Retinal pigment epithelial cell (primary cell): ENCODE data around the gene SCARB1.

Source experiments
- DNase-seq: peaks from one replicate; pipeline ENCODE4 v3.0.0-alpha.2; 2010; ENCODE audit warnings: low read depth
- H3K4me3 ChIP-seq: 2 replicates; pipeline ENCODE4 v1.5.1; 2011; ENCODE audit warnings: mild to moderate bottlenecking, low read length, control low read depth, moderate library complexity
- TF ChIP-seq, protein P1 (sequence below): conservative IDR thresholded peaks from 2 replicates; pipeline ENCODE4 v1.5.1; 2011; ENCODE audit warnings: low read depth, low read length, control low read depth, inconsistent platforms

SCARB1 gene

DNA sequence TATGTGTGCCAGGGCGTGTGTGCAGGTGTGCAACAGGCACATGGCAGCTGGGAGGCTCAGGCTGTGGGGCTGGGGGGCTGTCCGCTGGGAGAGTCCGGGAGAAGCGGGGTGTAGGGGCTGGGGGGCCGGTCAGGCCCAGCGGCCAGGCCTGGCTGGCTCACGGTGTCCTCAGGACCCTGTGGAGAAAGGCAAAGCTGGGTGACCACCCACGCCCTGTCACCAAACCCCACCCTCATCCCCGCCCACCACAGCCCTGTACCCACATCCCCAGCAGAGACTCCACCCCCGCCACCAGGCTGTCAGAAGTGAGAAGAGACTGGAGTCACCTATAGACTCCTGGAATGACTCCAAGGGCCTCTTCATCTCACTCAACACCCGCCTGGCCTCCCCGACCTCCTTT, 85.3 kb downstream of the SCARB1 start:
- TF ChIP-seq, protein P1, sequence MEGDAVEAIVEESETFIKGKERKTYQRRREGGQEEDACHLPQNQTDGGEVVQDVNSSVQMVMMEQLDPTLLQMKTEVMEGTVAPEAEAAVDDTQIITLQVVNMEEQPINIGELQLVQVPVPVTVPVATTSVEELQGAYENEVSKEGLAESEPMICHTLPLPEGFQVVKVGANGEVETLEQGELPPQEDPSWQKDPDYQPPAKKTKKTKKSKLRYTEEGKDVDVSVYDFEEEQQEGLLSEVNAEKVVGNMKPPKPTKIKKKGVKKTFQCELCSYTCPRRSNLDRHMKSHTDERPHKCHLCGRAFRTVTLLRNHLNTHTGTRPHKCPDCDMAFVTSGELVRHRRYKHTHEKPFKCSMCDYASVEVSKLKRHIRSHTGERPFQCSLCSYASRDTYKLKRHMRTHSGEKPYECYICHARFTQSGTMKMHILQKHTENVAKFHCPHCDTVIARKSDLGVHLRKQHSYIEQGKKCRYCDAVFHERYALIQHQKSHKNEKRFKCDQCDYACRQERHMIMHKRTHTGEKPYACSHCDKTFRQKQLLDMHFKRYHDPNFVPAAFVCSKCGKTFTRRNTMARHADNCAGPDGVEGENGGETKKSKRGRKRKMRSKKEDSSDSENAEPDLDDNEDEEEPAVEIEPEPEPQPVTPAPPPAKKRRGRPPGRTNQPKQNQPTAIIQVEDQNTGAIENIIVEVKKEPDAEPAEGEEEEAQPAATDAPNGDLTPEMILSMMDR: no peak
- no peak for DNase-seq
- no peak overlapping the region for H3K4me3 ChIP-seq

DNA sequence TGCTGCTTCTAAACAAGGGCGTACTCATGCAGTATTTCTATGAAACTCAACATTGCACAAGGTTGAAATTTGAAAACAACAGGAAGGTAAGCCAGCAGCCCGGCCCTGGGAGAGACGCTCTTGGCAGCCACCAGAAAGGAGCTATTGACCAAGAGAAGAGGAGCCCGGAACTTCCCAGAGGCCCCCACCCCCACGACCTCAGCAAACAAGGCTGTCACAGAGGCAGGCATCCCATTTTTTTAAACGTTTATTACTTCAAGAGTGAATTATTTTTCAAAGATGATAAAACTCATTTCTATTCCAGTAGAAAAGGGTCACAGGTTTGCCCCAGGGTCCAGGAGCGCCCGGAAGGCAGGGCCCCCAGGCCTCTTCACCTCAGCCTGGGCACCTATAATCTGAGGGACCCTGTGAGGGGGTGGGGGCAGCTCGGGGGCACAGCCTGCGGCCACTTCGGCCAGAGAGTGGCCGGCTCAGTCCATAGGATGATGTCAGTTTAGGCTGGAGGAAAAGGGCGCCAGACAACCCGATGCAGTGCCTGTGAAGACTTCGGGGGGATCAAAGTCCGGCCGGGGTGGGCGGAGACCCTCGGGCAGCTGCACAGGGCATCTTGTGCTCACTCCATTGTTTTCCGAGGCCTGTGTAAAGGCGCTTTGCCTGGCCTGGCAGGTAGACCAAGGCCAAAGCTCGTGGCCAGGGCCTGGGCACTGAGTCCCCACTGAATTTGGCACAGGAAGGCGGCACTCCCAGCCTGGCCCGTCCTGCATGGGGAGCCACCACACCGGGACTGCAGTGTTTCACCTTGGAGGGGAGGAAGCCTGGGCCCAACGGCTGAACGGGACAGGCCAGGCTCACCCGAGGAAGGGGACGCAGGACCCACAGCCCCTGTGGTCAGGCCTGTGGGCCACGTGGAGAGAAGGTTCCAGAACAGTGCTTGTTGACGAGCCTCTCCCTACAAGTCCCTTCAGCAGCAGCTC, 86.0 kb downstream of the SCARB1 start:
- no peak for DNase-seq
- TF ChIP-seq, protein P1: no peak
- H3K4me3 ChIP-seq: no peak overlapping the region

GRCh38 chr12:124776125-124776513, 87.5 kb downstream of the SCARB1 start:
- H3K4me3 ChIP-seq: no peak overlapping the region
- TF ChIP-seq, protein P1: no peak
- DNase-seq: no peak

DNA sequence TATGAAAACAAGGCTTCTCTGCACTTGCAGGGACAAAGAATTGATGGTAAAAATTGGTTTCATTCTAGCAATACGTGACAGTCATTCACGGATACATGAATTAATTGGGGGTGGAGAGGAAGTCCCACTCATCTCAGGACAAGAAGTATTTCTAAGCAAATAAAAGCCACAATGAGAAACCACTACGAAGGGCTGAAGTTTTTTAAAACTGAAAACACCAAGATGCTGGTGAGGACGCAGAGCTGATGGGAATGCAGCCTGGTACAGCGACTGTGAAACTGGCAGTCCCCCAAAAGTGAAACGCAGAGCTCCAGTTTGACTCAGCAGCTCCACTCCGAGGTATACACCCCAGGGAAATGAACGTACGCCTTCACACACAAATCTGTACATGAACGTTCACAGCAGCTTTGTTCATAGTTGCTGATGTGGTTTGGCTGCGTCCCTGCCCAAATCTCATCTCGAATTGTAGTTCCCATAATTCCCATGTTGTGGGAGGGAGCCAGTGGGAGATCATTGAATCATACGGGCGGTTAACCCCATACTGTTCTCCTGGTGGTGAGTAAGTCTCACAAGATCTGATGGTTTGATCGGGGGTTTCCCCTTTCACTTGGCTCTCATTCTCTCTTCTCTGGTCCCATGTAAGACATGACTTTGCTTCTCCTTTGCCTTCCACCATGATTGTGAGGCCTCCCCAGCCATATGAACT, 89.0 kb downstream of the SCARB1 start:
- TF ChIP-seq, protein P1: peak; percentile 11
- peak; percentile 71 for DNase-seq
- H3K4me3 ChIP-seq: peak overlapping the region; percentile 18

DNA sequence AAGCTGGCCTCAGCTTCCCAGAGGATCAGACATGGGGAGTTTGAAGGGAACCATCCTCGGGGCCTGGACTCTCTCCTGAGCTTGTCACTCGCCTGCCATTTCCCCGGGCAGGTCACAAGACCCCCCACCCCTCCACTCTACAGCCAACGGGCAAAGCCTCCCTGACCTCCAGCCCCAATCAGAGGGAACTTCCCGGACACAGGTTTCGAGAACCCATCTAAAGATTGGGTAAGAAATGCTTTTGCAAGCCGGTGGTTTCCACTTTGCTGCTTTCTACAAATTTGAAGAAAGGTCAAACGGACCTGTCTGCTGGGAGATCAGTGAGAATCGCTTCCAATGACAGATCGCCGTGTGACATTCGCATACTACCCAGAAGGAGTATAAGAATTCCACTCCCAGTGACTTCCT, 89.6 kb downstream of the SCARB1 start:
- TF ChIP-seq, protein P1: no peak
- no peak overlapping the region for H3K4me3 ChIP-seq

GRCh38 chr12:124772289-124773170, 91.1 kb downstream of the SCARB1 start:
- no peak for DNase-seq
- TF ChIP-seq, protein P1: no peak
- H3K4me3 ChIP-seq: no peak overlapping the region

More for the DNA sequence above, 89.6 kb downstream of the SCARB1 start:
- DNase-seq: no peak
